Smooth muscle cell of bladder (primary cell): ENCODE results near the gene FUT7. TPM values are rescaled to one million over a fixed set of nuclear protein-coding genes. Genes with fewer than 3 reads are reported as not detected.

ENCODE experiments used
- total RNA-seq: library from RNA; depleted of rRNA; stranded (reverse); fragments of >200 nt; gene quantifications from 2 replicates; pipeline ENCODE4 v1.2.3, GENCODE V29; 2014

Gene FUT7
- total RNA-seq: not detected in 2 replicates

GRCh38 chr9:137031904-137032640 is at the start of gene FUT7:
FUT7 (minus strand) TSS chr9:137032088; CDS start chr9:137031991, 97 bp downstream.

DNA sequence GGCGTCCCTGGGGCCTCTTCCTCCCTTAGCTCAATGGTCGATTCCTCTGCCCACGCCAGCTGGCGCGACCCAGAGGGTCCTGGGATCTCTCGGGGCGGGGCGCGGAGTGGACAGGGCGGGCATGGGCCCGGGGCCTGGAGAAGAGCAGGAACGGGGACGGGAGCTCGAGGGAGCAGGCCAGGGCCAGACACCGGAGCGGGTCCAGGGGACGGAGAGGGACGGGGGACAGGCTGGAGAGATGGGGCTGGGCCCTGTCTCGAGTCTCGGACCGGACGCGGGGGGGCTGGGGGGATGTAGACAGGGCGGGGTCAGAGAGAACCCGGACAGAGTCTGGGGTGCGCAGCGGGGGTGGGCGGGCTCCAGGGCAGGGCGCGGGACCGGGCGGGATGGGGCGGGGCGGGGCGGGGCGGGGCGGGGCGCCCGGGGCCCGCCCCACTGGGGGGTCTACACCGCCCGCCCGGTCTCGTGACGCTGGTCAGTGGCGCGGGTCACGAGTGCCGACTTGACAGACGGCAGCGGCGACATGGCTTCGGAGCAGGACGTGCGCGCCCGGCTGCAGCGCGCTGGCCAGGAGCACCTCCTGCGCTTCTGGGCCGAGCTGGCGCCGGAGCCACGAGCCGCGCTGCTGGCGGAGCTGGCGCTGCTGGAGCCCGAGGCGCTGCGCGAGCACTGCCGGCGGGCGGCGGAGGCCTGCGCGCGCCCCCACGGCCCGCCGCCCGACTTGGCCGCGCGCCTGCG is 45.3 kb upstream of the FUT7 start, which contains the start of gene UAP1L1:
TSS of gene UAP1L1 (plus strand) at position 508 of the 738 bp plus-strand sequence. CDS start at position 524, 16 bp downstream.

DNA sequence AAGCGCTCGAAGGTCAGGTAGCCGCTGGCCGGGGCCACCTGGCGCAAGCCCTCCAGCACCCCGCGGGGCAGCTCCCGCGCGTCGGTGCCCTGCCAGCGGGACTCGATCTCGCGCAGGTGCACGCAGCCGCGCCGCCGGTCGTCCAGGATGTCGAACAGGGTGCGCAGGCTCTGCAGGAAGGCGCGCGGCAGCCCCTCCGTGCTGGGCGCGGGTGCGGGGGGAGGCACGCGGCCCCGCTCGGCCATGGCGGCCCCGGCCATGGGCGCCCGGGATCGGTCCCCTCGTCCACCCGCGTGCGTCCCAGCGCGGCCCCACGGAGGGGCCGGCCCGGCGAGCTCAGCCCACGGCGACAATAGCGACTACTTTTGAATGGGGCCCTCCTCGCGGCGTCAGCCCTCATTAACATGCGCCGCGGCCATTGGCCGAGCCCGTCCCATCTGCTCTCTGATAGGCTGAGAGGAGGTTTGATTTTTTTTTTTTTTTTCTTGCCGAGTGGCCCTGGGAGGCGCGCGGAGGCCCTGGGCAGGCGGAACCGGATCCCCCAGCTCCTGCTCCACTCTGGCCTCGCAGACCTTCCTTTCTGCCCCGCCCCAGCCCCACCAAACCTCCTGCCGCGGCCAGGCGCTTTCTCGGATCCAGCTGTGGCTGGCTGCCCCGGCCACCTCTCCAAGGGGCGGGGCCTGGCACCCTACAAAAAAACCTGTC is 38.5 kb upstream of the FUT7 start, which contains the start of gene SAPCD2:
TSS of gene SAPCD2 (minus strand) at position 357 of the 705 bp plus-strand sequence. CDS start at position 260, 97 bp downstream.

DNA sequence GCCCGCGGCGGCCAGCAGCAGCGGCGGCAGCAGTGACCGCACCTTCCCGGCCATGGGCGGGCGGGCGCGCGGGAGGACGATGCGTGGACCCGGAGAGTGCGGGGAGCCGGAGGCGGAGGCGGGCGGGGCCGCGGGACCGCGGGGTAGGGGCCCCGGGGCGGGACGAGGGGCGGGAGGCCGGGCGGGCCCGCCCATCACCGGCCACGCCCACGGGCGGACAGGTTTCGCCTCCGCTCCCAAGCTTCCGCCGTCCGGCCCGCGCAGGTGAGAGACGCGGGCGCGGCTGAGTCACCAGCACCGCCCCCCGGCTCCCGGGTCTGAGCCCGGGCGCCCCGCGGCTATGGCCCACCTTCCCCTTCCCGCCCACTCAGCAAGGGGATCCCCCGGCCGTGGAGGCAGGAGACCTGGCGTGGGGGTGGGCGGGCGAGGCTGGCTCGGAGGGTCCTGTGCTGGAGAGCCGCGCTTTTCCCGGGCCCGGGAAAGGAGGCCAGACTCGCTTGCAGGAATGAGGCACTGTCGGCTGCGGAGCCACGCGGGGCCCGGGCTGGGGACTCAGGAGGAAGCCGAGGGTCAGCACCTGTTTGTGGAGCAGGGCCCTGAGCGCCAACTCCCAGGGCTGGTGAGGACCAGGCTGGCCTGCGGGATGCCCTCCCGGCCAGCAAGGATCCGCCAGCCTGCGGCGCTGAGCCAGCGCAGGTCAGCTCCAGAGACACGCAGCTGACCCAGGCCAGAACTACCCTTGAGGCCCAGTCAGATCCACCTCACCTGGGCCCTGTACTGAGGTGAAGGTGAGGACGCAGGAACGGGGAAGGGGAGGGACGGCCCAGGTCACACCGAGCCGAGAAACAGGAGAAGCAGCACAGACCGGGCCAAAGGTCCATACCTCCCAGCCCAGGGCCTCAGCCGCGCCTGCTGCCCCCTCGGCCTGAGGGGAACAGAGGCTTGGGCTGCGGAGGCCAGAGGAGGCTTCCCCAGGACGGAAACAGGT is 22.4 kb upstream of the FUT7 start, which contains the start of gene ENTPD2:
TSS of gene ENTPD2 (minus strand) at position 118 of the 988 bp plus-strand sequence. CDS start at position 54, 64 bp downstream.

DNA sequence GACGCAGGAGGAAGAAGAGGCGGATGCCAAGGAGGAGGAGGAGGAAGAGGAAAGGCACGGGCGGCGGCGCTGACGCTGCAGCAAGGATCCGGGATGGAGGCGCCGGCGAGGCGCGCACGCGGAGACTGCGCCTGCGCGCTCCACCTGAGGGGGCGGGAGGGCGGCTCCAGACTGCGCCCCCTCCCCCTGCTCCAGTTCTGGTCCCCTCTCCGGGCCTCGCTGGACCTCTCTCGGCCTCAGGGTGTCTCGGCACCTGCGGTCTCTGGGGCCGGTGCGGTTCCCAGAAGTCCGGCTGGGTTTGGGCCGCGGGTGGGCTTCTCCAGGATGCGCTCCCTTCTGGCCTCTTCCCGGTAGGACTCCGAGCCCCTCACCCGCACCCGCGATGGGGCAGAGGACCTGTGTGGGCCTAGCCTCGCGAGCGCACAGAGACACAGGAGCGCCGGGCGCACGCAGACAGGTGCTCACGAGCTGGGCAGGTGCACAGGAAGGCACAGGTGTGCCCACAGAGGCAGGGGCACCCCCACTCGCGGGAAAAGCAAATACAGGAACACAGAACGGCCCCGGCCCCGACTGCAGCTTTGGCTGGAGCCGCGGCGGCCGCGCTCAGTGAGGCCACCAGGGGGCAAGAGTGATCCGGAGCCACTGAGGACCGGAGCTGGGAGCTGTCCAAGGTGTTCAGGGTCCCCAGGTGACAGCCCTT is 14.3 kb upstream of the FUT7 start, which contains the start of gene NPDC1:
TSS of gene NPDC1 (minus strand) at position 90 of the 700 bp plus-strand sequence. CDS start 188 bp downstream, outside the sequence.

DNA sequence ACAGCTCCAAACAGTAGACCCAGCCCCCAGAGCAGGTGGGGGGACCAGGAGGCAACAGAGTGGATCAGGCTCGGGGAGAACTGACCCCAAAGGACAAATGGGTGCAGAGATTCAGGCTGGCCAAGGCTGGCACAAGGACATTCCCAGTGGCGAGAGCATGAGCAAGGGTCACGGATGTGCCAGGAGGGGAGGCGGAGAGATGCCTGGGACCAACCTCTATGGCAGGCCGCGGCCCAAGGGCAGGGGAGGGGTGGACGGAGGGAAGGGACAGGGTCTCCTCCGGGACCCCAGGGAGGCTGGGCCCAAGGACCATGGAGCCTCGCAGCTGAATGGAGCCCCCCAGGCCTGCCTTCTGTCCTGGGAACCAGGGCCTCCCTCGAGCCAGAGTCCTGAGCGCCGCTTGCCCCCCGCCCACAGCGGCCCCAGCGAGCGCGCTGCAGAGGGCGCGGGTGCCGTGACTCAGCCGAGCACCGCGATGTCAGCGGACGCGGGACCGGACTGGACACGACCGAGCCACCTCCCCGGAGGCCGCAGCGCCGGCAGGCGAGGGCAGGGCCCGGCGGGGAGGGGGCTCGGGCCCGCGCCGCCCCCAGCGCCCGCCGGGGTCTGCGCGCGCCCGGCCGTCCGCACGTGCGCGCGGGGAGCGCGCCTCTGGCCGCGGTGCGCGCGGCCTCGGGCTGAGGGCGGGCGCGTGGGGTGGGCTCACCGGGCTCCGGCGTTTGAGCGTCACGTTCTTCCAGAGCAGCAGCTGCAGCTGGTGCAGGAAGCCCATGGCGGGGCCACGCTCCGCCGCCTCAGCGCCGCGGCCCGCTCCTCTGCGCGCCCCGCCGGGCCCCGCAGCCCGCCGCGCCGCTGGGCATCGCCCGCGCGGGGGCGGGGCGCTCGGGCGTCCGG is 4.3 kb downstream of the FUT7 start, which contains the start of gene ABCA2:
TSS of gene ABCA2 (minus strand) at position 869 of the 894 bp plus-strand sequence. CDS start at position 772, 97 bp downstream.

DNA sequence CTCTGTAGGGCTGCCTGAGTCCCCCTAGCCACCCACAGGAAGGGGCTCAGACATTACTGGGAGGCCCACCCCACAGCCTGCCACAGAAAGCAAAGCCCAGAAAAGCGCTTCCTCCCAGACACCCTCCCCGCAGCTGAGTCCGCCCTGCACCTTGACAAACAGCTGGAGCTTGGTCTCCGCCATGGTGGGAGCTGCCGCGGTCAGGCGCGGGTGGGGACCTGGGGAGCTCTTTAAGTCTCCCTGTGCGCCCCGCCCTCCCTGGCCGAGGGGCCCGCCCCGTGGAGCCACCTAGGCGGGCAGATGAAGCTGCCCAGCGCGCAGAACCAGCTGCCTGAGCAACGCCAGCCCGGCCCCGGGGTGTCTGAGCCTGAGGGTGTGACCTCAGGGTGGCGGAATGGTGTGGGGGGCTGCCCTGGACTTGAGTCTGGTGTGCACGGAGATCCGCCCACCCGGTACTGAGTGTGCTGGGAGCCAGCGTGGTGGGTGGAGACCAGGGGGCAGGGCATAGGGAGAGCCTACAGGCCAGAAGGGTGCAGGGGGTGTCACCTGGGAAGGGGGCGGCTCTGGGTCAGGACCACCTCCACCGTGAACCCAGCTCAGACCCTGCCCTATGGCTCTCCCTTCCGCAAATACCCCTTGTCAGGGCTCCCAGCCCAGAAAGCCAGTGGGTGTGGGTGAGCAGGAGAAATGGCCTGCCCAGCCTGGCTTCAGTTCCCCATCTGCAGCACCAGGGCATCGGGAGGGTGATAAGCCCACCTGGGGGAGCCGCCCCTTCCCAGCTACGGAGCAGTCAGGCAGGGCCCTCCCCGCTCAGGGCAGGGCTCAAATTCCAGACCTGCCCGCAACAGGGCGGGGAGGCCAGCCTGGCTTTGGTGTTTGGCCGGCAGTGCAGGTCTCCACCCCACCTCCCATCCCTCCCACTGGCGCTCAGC is 35.3 kb downstream of the FUT7 start, which contains the start of gene CLIC3:
TSS of gene CLIC3 (minus strand) at position 208 of the 932 bp plus-strand sequence. CDS start at position 183, 25 bp downstream.

DNA sequence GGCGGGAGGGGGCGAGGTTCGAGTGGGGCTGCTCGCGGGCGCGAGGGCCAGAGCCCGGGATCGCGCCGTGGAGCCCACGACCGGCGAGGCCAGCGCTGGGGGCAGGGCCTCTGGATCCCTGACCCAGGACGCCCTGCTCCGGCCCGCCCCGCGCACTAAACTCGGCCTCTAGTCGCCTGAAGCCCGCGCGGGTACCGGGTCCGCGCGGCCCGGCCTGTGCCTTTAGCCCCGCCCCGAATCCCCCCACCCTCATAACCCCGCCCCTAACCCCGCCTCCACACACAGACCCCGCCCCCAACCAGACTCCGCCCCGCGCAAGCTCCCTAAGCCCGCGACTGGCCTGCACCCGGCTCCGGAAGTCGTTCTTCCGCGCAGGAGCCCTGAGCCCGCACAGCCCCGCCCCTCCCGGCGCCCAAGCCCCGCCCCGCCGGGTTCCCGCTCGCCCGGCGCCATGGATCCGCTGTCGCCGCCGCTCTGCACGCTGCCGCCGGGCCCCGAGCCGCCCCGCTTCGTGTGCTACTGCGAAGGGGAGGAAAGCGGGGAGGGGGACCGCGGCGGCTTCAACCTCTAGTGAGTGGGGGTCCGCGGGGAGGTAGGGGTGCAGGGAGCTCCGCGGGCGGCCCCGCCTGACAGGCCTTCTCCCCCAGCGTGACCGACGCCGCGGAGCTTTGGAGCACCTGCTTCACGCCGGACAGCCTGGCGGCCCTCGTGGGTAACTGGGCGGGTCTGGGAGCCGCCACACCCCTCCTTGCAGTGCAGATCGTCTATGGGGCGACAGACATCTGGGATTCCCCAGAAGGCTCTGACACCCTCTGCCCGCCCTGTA is 39.7 kb downstream of the FUT7 start, which contains the start of gene PAXX:
TSS of gene PAXX (plus strand) at position 430 of the 826 bp plus-strand sequence. CDS start at position 452, 22 bp downstream.

DNA sequence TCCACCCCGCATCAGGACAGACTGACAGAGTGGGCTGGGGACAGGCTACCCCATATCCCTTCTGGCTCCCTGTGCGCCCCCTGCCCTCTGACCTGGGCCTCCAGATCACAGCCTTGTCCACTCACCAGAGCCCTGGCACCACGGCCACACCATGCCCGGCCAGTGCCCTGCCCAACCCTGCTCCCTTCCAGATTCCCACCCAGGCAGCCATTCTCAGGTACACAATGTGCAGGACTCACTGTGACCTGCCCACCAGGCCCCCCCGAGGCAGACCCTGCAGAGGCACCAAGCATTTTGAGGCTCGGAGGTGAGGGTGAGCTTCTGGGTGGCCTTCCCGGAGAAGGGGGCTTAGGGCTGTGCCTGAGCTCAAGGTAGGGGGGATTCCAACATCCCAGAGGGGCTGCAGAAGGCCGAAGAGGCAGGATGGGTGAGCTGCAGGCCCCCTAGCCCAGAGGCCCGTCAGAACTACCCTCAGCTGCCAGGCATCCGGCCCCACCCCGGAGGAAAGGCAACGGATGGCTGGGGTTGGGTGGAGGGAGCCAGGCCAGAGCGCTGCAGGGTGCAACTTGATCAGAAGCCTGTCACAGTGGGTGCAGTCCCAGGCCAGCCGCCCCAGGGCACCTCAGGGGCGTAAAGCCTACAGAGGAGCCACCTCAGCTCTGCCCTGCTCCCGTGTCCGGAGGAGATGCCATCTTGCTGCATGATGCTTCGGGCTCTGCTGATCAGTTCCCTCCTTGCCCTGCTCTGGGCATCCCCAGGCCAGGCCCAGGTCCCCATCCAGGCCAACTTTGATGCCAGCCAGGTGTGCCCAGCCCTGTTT is 49.4 kb downstream of the FUT7 start, which contains the start of gene LCNL1:
TSS of gene LCNL1 (plus strand) at position 762 of the 820 bp plus-strand sequence. CDS start 594 bp downstream, outside the sequence.

Other genes starting within 250 kb of the FUT7 start
- gene TMEM141, start 240.7 kb downstream of the FUT7 start, total RNA-seq: 57.2 and 57.3 TPM in 2 replicates
- gene CCDC183, start 235.8 kb downstream of the FUT7 start, total RNA-seq: 0.28 and 0.46 TPM in 2 replicates
- 55.6 and 61.1 TPM in 2 replicates for gene RABL6, start 224.1 kb downstream of the FUT7 start, total RNA-seq
- gene AJM1, start 189.6 kb downstream of the FUT7 start, total RNA-seq: 1.00 and 1.4 TPM in 2 replicates
- gene PHPT1, start 182.7 kb downstream of the FUT7 start, total RNA-seq: 203 and 206 TPM in 2 replicates
- 0.85 and 2.2 TPM in 2 replicates for gene MAMDC4, start 179.7 kb downstream of the FUT7 start, total RNA-seq
- gene EDF1, start 165.8 kb downstream of the FUT7 start, total RNA-seq: 452 and 470 TPM in 2 replicates
- 4.0 and 6.3 TPM in 2 replicates for gene TRAF2, start 145.6 kb downstream of the FUT7 start, total RNA-seq
- gene FBXW5, start 87.3 kb downstream of the FUT7 start, total RNA-seq: 116 and 152 TPM in 2 replicates
- gene C8G, start 86.8 kb downstream of the FUT7 start, total RNA-seq: 0.14 TPM in 1 of 2 replicates, not detected in the other
- gene LCN12, start 79.8 kb downstream of the FUT7 start, total RNA-seq: 0.28 TPM in 1 of 2 replicates, not detected in the other
- gene PTGDS, start 54.6 kb downstream of the FUT7 start, total RNA-seq: 2.3 and 14.1 TPM in 2 replicates
- gene LCNL1, start 49.1 kb downstream of the FUT7 start, total RNA-seq: 0.57 and 3.4 TPM in 2 replicates
- 6.6 and 7.5 TPM in 2 replicates for gene PAXX, start 39.7 kb downstream of the FUT7 start, total RNA-seq
- gene CLIC3, start 35.5 kb downstream of the FUT7 start, total RNA-seq: 5.0 and 7.8 TPM in 2 replicates
- 11.9 and 20.0 TPM in 2 replicates for gene ABCA2, start 3.9 kb downstream of the FUT7 start, total RNA-seq
- 12.1 and 18.4 TPM in 2 replicates for gene NPDC1, start 14.1 kb upstream of the FUT7 start, total RNA-seq
- gene ENTPD2, start 22.0 kb upstream of the FUT7 start, total RNA-seq: not detected in 2 replicates
- gene SAPCD2, start 38.5 kb upstream of the FUT7 start, total RNA-seq: 0.43 and 0.55 TPM in 2 replicates
- gene UAP1L1, start 45.4 kb upstream of the FUT7 start, total RNA-seq: 7.7 and 14.3 TPM in 2 replicates
- gene MAN1B1, start 54.9 kb upstream of the FUT7 start, total RNA-seq: 73.2 and 87.0 TPM in 2 replicates
- 68.8 and 81.6 TPM in 2 replicates for gene DPP7, start 82.6 kb upstream of the FUT7 start, total RNA-seq
- under 0.01 TPM in 1 of 2 replicates, not detected in the other for gene GRIN1, start 107.1 kb upstream of the FUT7 start, total RNA-seq
- gene LRRC26, start 138.0 kb upstream of the FUT7 start, total RNA-seq: not detected in 2 replicates
- not detected in 2 replicates for gene TMEM210, start 140.0 kb upstream of the FUT7 start, total RNA-seq
- 15.2 and 23.7 TPM in 2 replicates for gene ANAPC2, start 156.5 kb upstream of the FUT7 start, total RNA-seq
- 60.9 and 66.0 TPM in 2 replicates for gene SSNA1, start 156.6 kb upstream of the FUT7 start, total RNA-seq
- gene TPRN, start 168.7 kb upstream of the FUT7 start, total RNA-seq: 4.1 and 4.8 TPM in 2 replicates
- 25.6 and 37.7 TPM in 2 replicates for gene TMEM203, start 173.6 kb upstream of the FUT7 start, total RNA-seq
- 2.3 and 2.9 TPM in 2 replicates for gene NDOR1, start 173.6 kb upstream of the FUT7 start, total RNA-seq
- gene RNF208, start 190.2 kb upstream of the FUT7 start, total RNA-seq: under 0.01 and 0.18 TPM in 2 replicates
- 0.18 and 0.57 TPM in 2 replicates for gene CYSRT1, start 193.1 kb upstream of the FUT7 start, total RNA-seq
- not detected in 2 replicates for gene RNF224, start 195.4 kb upstream of the FUT7 start, total RNA-seq
- gene SLC34A3, start 198.8 kb upstream of the FUT7 start, total RNA-seq: not detected in 2 replicates
- 101 and 110 TPM in 2 replicates for gene TUBB4B, start 209.2 kb upstream of the FUT7 start, total RNA-seq
- not detected in 2 replicates for gene STPG3, start 219.2 kb upstream of the FUT7 start, total RNA-seq
- gene NELFB, start 223.2 kb upstream of the FUT7 start, total RNA-seq: 30.2 and 47.7 TPM in 2 replicates
- gene TOR4A, start 245.6 kb upstream of the FUT7 start, total RNA-seq: 11.0 and 13.5 TPM in 2 replicates